Measurements from ENCODE around the gene DOCK8. TPM values are rescaled to one million over a fixed set of nuclear protein-coding genes. Genes with fewer than 3 reads are reported as not detected.
A peak's percentile ranks its signal among the peaks of the same experiment; 100 is the strongest.

DOCK8 gene
- total RNA-seq, 1 experiment from 2014 or later: 15.2 TPM

GRCh38 chr9:426976-427375, 212.3 kb downstream of the DOCK8 start:
- POLR2A ChIA-PET: no interaction called here
- CTCF ChIA-PET: no interaction called here
- intact Hi-C loops (cut with micrococcal nuclease; ENCODE audit: unreplicated experiment): no loop called here

DNA sequence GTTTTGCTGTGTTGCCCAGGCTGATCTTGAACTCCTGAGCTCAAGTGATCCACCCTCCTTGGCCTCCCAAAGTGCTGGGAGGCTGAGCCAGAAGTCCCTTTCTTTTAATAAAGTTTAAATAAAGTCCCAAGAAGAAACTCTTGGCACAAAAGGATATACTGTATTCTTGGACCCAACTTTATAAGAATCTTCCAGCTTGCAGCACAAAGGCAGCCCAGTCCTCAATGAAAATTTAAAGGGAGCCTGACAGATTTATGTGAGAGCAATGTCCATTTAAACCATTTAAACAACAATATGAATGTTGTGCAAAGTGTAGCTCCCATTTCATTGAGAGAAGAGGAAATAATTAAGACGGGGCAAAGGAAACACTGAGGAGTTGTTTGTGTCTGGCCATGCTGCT, 217.0 kb downstream of the DOCK8 start:
- Mint-ChIP-seq H3K27me3 (ENCODE audit: insufficient read depth, unreplicated experiment) (no peaks in the 10 kb centered on the region), H3K27ac (ENCODE audit: unreplicated experiment) (no peak overlapping the region), H3K4me3 (ENCODE audit: unreplicated experiment) (no peak overlapping the region), H3K36me3 (ENCODE audit: insufficient read depth, unreplicated experiment) (peaks cover 8% of the 10 kb centered on the region), H3K9me3 (ENCODE audit: unreplicated experiment) (no peaks in the 10 kb centered on the region), H3K4me1 (ENCODE audit: low read depth, unreplicated experiment) (peaks cover 7% of the 10 kb centered on the region)
- intact Hi-C loops (cut with micrococcal nuclease; ENCODE audit: unreplicated experiment): no loop called here
- TF ChIP-seq CTCF (IDR thresholded peaks at IDR 0.05; ENCODE audit: insufficient read depth in 1 of 2, low read depth in 1 of 2, low read length in 1 of 2, severe bottlenecking in 1 of 2, unreplicated experiment in 1 of 2): no peak
- BruUV-seq (replicated peaks): no TSS peak
- POLR2A ChIA-PET: no interaction called here
- Histone ChIP-seq H3K27me3 (replicated peaks; ENCODE audit: control insufficient read depth, insufficient read depth, low read length) (no peaks in the 10 kb centered on the region), H3K4me1 (peaks cover 13% of the 10 kb centered on the region), H3K9me3 (no peaks in the 10 kb centered on the region), H3K4me3 (ENCODE audit: low read depth, low read length) (no peak overlapping the region), H3K36me3 (ENCODE audit: control insufficient read depth, insufficient read depth, low read length) (no peaks in the 10 kb centered on the region)
- CTCF ChIA-PET: no interaction called here
- no peak for DNase-seq

More at GRCh38 chr9:426976-427375, 212.3 kb downstream of the DOCK8 start:
- no peak overlapping the region for H3K4me3 Mint-ChIP-seq (ENCODE audit: unreplicated experiment)
- peak in 1 of 2 experiments; percentile 25 for DNase-seq
- H3K4me1 Mint-ChIP-seq (ENCODE audit: low read depth, unreplicated experiment): peaks cover 14% of the 10 kb centered on the region
- H3K27ac Mint-ChIP-seq (ENCODE audit: unreplicated experiment): peak overlapping the region; percentile 61
- TF ChIP-seq CTCF (IDR thresholded peaks at IDR 0.05; ENCODE audit: insufficient read depth in 1 of 2, low read depth in 1 of 2, low read length in 1 of 2, severe bottlenecking in 1 of 2, unreplicated experiment in 1 of 2): no peak
- H3K9me3 Mint-ChIP-seq (ENCODE audit: unreplicated experiment): no peaks in the 10 kb centered on the region
- no peaks in the 10 kb centered on the region for H3K27me3 Mint-ChIP-seq (ENCODE audit: insufficient read depth, unreplicated experiment)
- Histone ChIP-seq H3K27me3 (replicated peaks; ENCODE audit: control insufficient read depth, insufficient read depth, low read length) (no peaks in the 10 kb centered on the region), H3K36me3 (ENCODE audit: control insufficient read depth, insufficient read depth, low read length) (no peaks in the 10 kb centered on the region), H3K4me1 (peaks cover 20% of the 10 kb centered on the region), H3K4me3 (ENCODE audit: low read depth, low read length) (no peak overlapping the region), H3K9me3 (no peaks in the 10 kb centered on the region)
- H3K36me3 Mint-ChIP-seq (ENCODE audit: insufficient read depth, unreplicated experiment): peaks cover 8% of the 10 kb centered on the region
- no TSS peak for BruUV-seq (replicated peaks)

DNA sequence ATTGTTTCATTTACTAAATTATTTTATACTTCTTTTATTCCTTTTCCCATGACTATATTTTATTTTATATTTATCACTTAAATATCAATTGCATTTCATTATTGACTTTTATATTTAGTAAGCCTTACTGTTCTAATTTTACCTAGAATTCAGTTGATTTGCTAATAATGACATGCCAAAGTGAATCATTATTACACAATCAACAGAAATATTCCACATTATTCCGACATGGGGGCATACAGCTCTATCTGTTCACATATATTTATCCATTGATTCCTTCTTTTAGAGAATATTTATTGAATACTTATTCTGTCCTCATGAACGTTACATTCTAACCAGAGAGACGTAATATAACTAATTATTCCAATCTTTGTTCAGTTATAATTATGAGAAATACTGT, 221.8 kb downstream of the DOCK8 start:
- Mint-ChIP-seq H3K4me1 (ENCODE audit: low read depth, unreplicated experiment) (peaks cover 7% of the 10 kb centered on the region), H3K36me3 (ENCODE audit: insufficient read depth, unreplicated experiment) (peaks cover 5% of the 10 kb centered on the region), H3K4me3 (ENCODE audit: unreplicated experiment) (no peak overlapping the region), H3K27ac (ENCODE audit: unreplicated experiment) (no peak overlapping the region), H3K27me3 (ENCODE audit: insufficient read depth, unreplicated experiment) (no peaks in the 10 kb centered on the region), H3K9me3 (ENCODE audit: unreplicated experiment) (no peaks in the 10 kb centered on the region)
- Histone ChIP-seq H3K4me1 (peaks cover 10% of the 10 kb centered on the region; the same call in 1 of the 2 replicates), H3K36me3 (ENCODE audit: control insufficient read depth, insufficient read depth, low read length) (no peaks in the 10 kb centered on the region), H3K27me3 (replicated peaks; ENCODE audit: control insufficient read depth, insufficient read depth, low read length) (no peaks in the 10 kb centered on the region), H3K4me3 (ENCODE audit: low read depth, low read length) (no peak overlapping the region), H3K9me3 (no peaks in the 10 kb centered on the region)
- no peak for TF ChIP-seq CTCF (IDR thresholded peaks at IDR 0.05; ENCODE audit: insufficient read depth in 1 of 2, low read depth in 1 of 2, low read length in 1 of 2, severe bottlenecking in 1 of 2, unreplicated experiment in 1 of 2)
- ChIA-PET POLR2A (no interaction called here), CTCF (no interaction called here)
- no peak for DNase-seq
- BruUV-seq (replicated peaks): no TSS peak
- intact Hi-C loops (cut with micrococcal nuclease; ENCODE audit: unreplicated experiment): no loop called here

All from Caco-2 (cell line).